NT2/D1 (cell line): Measurements from ENCODE around the gene SHLD3.

Experiments
- SUZ12 ChIP-seq: IDR thresholded peaks from 2 replicates; pipeline ENCODE4 v1.6.1; 2011; ENCODE audit not compliant: insufficient read length, insufficient read depth; ENCODE audit errors: extremely low read depth
- ZNF274 ChIP-seq: IDR thresholded peaks from 2 replicates; pipeline ENCODE4 v1.6.1; 2011; ENCODE audit warnings: mild to moderate bottlenecking, low read depth, low read length

DNA sequence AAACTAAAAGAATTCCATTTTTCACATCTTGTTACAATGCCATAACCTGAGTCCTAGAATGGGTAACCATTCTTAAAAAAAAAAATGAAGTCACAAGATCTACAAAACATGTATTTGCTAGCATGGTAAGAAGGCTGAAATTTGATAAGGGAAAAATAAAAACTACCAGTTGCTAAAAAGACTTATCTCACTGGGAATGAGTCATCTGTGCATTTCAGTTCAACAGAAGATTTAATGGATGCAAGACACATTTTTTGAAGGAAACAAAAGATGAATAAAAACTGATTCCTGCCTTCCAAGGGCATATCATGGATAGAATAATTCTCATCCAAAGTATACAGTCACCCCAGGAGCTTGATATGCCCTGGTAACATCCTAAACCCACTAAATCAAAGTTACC is 49.9 kb downstream of the SHLD3 start:
- TF ChIP-seq SUZ12 (no peak), ZNF274 (no peak)
